ENCODE results near the gene TGM2. TPM values are rescaled to one million over a fixed set of nuclear protein-coding genes. Genes with fewer than 3 reads are reported as not detected.

TGM2 gene
- total and polyA plus RNA-seq, 2 donors (not counting 3 experiments of a cell fraction or from before 2014, with no cell fraction given): 861 to 868 TPM

GRCh38 chr20:38115896-38116295, 49.2 kb downstream of the TGM2 start:
- no TSS peak for BruUV-seq (replicated peaks)
- Histone ChIP-seq H3K27ac (ENCODE audit: insufficient read depth, low read depth, low read length) (no peak overlapping the region), H3K36me3 (ENCODE audit: control insufficient read depth in 2 of 2, extremely low read depth in 1 of 2, insufficient read depth in 2 of 2, low read length in 2 of 2) (no peaks in the 10 kb centered on the region), H2AFZ (ENCODE audit: low read depth, low read length) (no peak overlapping the region), H3K79me2 (ENCODE audit: control insufficient read depth, insufficient read depth, low read length) (no peaks in the 10 kb centered on the region), H3K27me3 (ENCODE audit: control insufficient read depth in 2 of 2, insufficient read depth in 2 of 2, low read length in 2 of 2) (no peaks in the 10 kb centered on the region), H3K9me3 (replicated peaks; ENCODE audit: control insufficient read depth, insufficient read depth, low read length) (no peaks in the 10 kb centered on the region), H3K4me3 (replicated peaks in 1 of 3; ENCODE audit: insufficient read depth in 1 of 3, low read depth in 1 of 3, low read length in 3 of 3) (no peak overlapping the region), H3K9me1 (replicated peaks; ENCODE audit: control insufficient read depth, extremely low read depth, insufficient read depth, low read length) (no peaks in the 10 kb centered on the region), H3K4me2 (ENCODE audit: insufficient read depth, low read length) (no peak overlapping the region), H3K4me1 (ENCODE audit: control insufficient read depth, extremely low read depth, insufficient read depth, low read length) (peaks cover 39% of the 10 kb centered on the region), H4K20me1 (replicated peaks; ENCODE audit: control insufficient read depth, extremely low read depth, insufficient read depth, low read length) (no peaks in the 10 kb centered on the region), H3K9ac (replicated peaks; ENCODE audit: extremely low read depth, insufficient read depth, low read length) (no peak overlapping the region)
- intact Hi-C loops (cut with micrococcal nuclease): no loop called here
- FAIRE-seq: no peak
- ChIA-PET CTCF (interaction anchor here (4.3 to 4.8 kb wide), 2 partner anchors 11 to 43 kb away, joined by 24 to 43 read pairs; no protein-coding TSS in a partner anchor), POLR2A (no interaction called here)
- TF ChIP-seq FOS (IDR thresholded peaks at IDR 0.05; ENCODE audit: borderline replicate concordance, insufficient read depth, low read length) (no peak), JUN (IDR thresholded peaks at IDR 0.05; ENCODE audit: borderline replicate concordance, insufficient read depth, insufficient read length, low read depth) (no peak), MAX (IDR thresholded peaks at IDR 0.05; ENCODE audit: insufficient read depth, insufficient read length) (no peak), POLR2A (IDR thresholded peaks at IDR 0.05; ENCODE audit: low read depth, low read length) (no peak), GATA2 (IDR thresholded peaks at IDR 0.05; ENCODE audit: insufficient read depth, insufficient read length, low read depth, low read length) (no peak), POLR2AphosphoS5 (IDR thresholded peaks at IDR 0.05; ENCODE audit: insufficient read depth, low read depth, low read length) (no peak), EZH2 (IDR thresholded peaks at IDR 0.05; ENCODE audit: borderline replicate concordance, low read depth, low read length, severe bottlenecking) (no peak), MYC (IDR thresholded peaks at IDR 0.05; ENCODE audit: low read depth, low read length) (no peak)
- TF ChIP-seq, protein P1, sequence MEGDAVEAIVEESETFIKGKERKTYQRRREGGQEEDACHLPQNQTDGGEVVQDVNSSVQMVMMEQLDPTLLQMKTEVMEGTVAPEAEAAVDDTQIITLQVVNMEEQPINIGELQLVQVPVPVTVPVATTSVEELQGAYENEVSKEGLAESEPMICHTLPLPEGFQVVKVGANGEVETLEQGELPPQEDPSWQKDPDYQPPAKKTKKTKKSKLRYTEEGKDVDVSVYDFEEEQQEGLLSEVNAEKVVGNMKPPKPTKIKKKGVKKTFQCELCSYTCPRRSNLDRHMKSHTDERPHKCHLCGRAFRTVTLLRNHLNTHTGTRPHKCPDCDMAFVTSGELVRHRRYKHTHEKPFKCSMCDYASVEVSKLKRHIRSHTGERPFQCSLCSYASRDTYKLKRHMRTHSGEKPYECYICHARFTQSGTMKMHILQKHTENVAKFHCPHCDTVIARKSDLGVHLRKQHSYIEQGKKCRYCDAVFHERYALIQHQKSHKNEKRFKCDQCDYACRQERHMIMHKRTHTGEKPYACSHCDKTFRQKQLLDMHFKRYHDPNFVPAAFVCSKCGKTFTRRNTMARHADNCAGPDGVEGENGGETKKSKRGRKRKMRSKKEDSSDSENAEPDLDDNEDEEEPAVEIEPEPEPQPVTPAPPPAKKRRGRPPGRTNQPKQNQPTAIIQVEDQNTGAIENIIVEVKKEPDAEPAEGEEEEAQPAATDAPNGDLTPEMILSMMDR (IDR thresholded peaks at IDR 0.05; ENCODE audit: extremely low read depth in 1 of 2, insufficient read depth in 1 of 2, low read depth in 1 of 2, low read length in 2 of 2): no peak
- dilution Hi-C loops (cut with MboI; ENCODE audit: extremely low pct_ligation_motif_present, low sequenced_read_pairs): no loop called here
- DNase-seq (ENCODE audit: low read depth, low spot score): no peak
